B cell (primary cell): Measurements from ENCODE around the gene CATSPER3. TPM values are rescaled to one million over a fixed set of nuclear protein-coding genes. Genes with fewer than 3 reads are reported as not detected.

ENCODE experiments used
- ATAC-seq: fragments of 200-7000 bp; cut with Tn5 transposase; one replicate; pipeline ENCODE4 v1.10.0; 2021; ENCODE audit warnings: low read depth, mild to moderate bottlenecking, moderate number of reproducible peaks, moderate library complexity
- CTCF ChIA-PET: fragments of 350-600 bp; sonication (Branson Sonifier 250); formaldehyde crosslinking; loops from one replicate; lab custom pipeline; 2021; ENCODE audit warnings: antibody characterized with exemption, inconsistent platforms; lab: Charles Lee
- POLR2A ChIA-PET: fragments of 350-600 bp; sonication (Branson Sonifier 250); formaldehyde crosslinking; loops from one replicate; lab custom pipeline; 2021; ENCODE audit warnings: antibody characterized with exemption; lab: Charles Lee
- DNase-seq: peaks from one replicate; pipeline ENCODE4 v3.0.0; 2013
- H2AFZ ChIP-seq: 2 replicates; pipeline ENCODE4 v1.6.1; 2012; ENCODE audit warnings: mild to moderate bottlenecking, low read depth, low read length; ENCODE audit not compliant: insufficient read depth, poor library complexity, severe bottlenecking
- H3K27ac ChIP-seq, 2 donors: 1 replicate in 1 of 2; 2 replicates in 1 of 2; pipeline ENCODE4 v1.5.1; 2012 to 2013; ENCODE audit warnings: low read length in 2 of 2, mild to moderate bottlenecking in 2 of 2, moderate library complexity in 1 of 2
- H3K27me3 ChIP-seq, 4 experiments: fragments of 200-600 bp in 1 of 4; sonication (generic) in 1 of 4; replicated peaks in 1 of 4; 1 replicate in 2 of 4; 2 replicates in 2 of 4; pipeline versions ENCODE4 v1.6.1 to v1.7.0; 2013 to 2016; ENCODE audit warnings: low read length in 3 of 4, mild to moderate bottlenecking in 2 of 4, mixed read lengths in 1 of 4, moderate library complexity in 1 of 4; ENCODE audit not compliant: insufficient read depth in 4 of 4, control insufficient read depth in 3 of 4; ENCODE audit errors: control extremely low read depth in 1 of 4
- H3K36me3 ChIP-seq, 2 experiments: replicated peaks in 1 of 2; 1 replicate in 1 of 2; 2 replicates in 1 of 2; pipeline versions ENCODE4 v1.6.1 to v1.7.1; 2013; ENCODE audit warnings: low read length in 1 of 2; ENCODE audit not compliant: insufficient read depth in 2 of 2, control insufficient read depth in 1 of 2; ENCODE audit errors: control extremely low read depth in 1 of 2, extremely low read depth in 1 of 2
- H3K4me1 ChIP-seq, 2 donors: fragments of 200-600 bp in 1 of 2; sonication (generic) in 1 of 2; 1 replicate in 1 of 2; 2 replicates in 1 of 2; pipeline versions ENCODE4 v1.5.1 to v1.6.1; 2013 to 2017; ENCODE audit warnings: low read length in 2 of 2; ENCODE audit not compliant: control insufficient read depth in 2 of 2, insufficient read depth in 2 of 2
- H3K4me2 ChIP-seq: replicated peaks from 2 replicates; pipeline ENCODE3; 2012; ENCODE audit warnings: mild to moderate bottlenecking, low read depth, low read length; ENCODE audit not compliant: poor library complexity, severe bottlenecking
- H3K4me3 ChIP-seq, 5 experiments: fragments of 200-600 bp in 1 of 5; sonication (generic) in 1 of 5; 1 replicate in 3 of 5; 2 replicates in 2 of 5; pipeline versions ENCODE4 v1.5.1 to v1.7.0; 2011 to 2016; ENCODE audit warnings: low read length in 4 of 5, mild to moderate bottlenecking in 4 of 5, low read depth in 2 of 5, control low read depth in 1 of 5, moderate library complexity in 1 of 5; ENCODE audit not compliant: insufficient read depth in 1 of 5; ENCODE audit errors: control extremely low read depth in 1 of 5, extremely low read depth in 1 of 5
- H3K79me2 ChIP-seq: fragments of 200-600 bp; sonication (generic); one replicate; pipeline ENCODE4 v1.6.0; 2016; ENCODE audit warnings: low read length; ENCODE audit not compliant: control insufficient read depth, insufficient read depth
- H3K9ac ChIP-seq: fragments of 200-600 bp; sonication (generic); 2 replicates; pipeline ENCODE4 v1.6.1; 2017; ENCODE audit warnings: mild to moderate bottlenecking, low read length, moderate library complexity
- H3K9me3 ChIP-seq, 3 donors: one replicate each; pipeline versions ENCODE4 v1.6.1 to v1.7.1; 2013; ENCODE audit warnings: low read length in 2 of 3; ENCODE audit not compliant: control insufficient read depth in 2 of 3, insufficient read depth in 1 of 3; ENCODE audit errors: control extremely low read depth in 1 of 3
- H4K20me1 ChIP-seq: 2 replicates; pipeline ENCODE4 v1.6.0; 2012; ENCODE audit warnings: mild to moderate bottlenecking, low read length; ENCODE audit not compliant: insufficient read depth, control insufficient read depth, poor library complexity, severe bottlenecking
- H3K27ac Mint-ChIP-seq: one replicate; pipeline ENCODE4 v1.8.0; 2021; ENCODE audit warnings: mixed read lengths
- H3K27me3 Mint-ChIP-seq: one replicate; pipeline ENCODE4 v1.8.0; 2021; ENCODE audit warnings: mixed read lengths
- H3K4me1 Mint-ChIP-seq: one replicate; pipeline ENCODE4 v1.8.0; 2021; ENCODE audit warnings: mixed read lengths
- H3K4me3 Mint-ChIP-seq: one replicate; pipeline ENCODE4 v1.8.0; 2021; ENCODE audit warnings: mixed read lengths
- H3K9me3 Mint-ChIP-seq: one replicate; pipeline ENCODE4 v1.8.0; 2022; ENCODE audit warnings: mixed read lengths; ENCODE audit not compliant: insufficient read depth
- EZH2 ChIP-seq: IDR thresholded peaks from 2 replicates; pipeline ENCODE4 v1.6.1; 2012; ENCODE audit warnings: borderline replicate concordance, low read depth, mild to moderate bottlenecking, moderate library complexity, low read length; ENCODE audit not compliant: insufficient read depth, poor library complexity, severe bottlenecking
- WGBS: methylation state at CpG from one replicate; pipeline ENCODE4 v1.1.5; 2013; ENCODE audit warnings: missing lambda C conversion rate; ENCODE audit not compliant: insufficient coverage; 5-methylcytosine and 5-hydroxymethylcytosine counted together
- intact Hi-C: fragments of 100-400 bp; cut with micrococcal nuclease; formaldehyde crosslinking; loops from one replicate; pipeline ENCODE4 v1.10.0; 2022
- polyA plus RNA-seq: library from polyadenylated mRNA; depleted of rRNA; stranded (reverse); fragments of >200 nt; gene quantifications from 2 replicates; pipeline ENCODE4 v1.2.3, GENCODE V29; 2012
- total RNA-seq, 2 donors: library from RNA; stranded (reverse); fragments of 120-200 nt in 1 of 2; gene quantifications; 1 replicate in 1 of 2; 2 replicates in 1 of 2; pipeline versions ENCODE4 v1.2.3 to v1.2.4, GENCODE V29; 2013 to 2022
- TF ChIP-seq, protein P1 (sequence below): fragments of 200-600 bp; IDR thresholded peaks from one replicate; pipeline ENCODE4 v1.8.0; 2022; ENCODE audit warnings: antibody characterized with exemption, mild to moderate bottlenecking

Gene CATSPER3
- total and polyA plus RNA-seq, 2 donors (not counting 1 experiment from before 2014, with no cell fraction given): 0.79 to 1.3 TPM

- ChIA-PET CTCF (interaction anchor here (1.0 kb wide), 1 partner anchor 146 kb away, joined by 3 read pairs; no protein-coding TSS in a partner anchor), POLR2A (no interaction called here)
- Mint-ChIP-seq H3K4me3 (peak overlapping the region; percentile 44), H3K27ac (no peak overlapping the region), H3K9me3 (no peaks in the 10 kb centered on the region), H3K27me3 (peaks cover 61% of the 10 kb centered on the region), H3K4me1 (peaks cover 57% of the 10 kb centered on the region)
- Histone ChIP-seq H3K4me1 (peaks cover 48 to 55% of the 10 kb centered on the region in 2 donors), H3K79me2 (no peaks in the 10 kb centered on the region), H3K27me3 (peaks cover 0 to 64% (median 38%) of the 10 kb centered on the region in 4 experiments), H3K27ac (no peak overlapping the region), H3K4me2 (peak overlapping the region; percentile 79), H2AFZ (no peak overlapping the region), H4K20me1 (no peaks in the 10 kb centered on the region), H3K36me3 (no peaks in the 10 kb centered on the region), H3K9ac (no peak overlapping the region), H3K4me3 (no peak overlapping the region), H3K9me3 (peaks cover 0 to 23% (median 0%) of the 10 kb centered on the region in 3 donors)
- DNase-seq: no peak
- no peak for ATAC-seq
- 79% methylated on average over 10 of the region's 11 CpGs for WGBS
- intact Hi-C loops: loop anchor here (2.0 to 5.0 kb wide), 2 partner anchors 17 to 145 kb away; partner anchors contain the start of genes PCBD2 and PITX1
- TF ChIP-seq EZH2: no peak
- TF ChIP-seq, protein P1, sequence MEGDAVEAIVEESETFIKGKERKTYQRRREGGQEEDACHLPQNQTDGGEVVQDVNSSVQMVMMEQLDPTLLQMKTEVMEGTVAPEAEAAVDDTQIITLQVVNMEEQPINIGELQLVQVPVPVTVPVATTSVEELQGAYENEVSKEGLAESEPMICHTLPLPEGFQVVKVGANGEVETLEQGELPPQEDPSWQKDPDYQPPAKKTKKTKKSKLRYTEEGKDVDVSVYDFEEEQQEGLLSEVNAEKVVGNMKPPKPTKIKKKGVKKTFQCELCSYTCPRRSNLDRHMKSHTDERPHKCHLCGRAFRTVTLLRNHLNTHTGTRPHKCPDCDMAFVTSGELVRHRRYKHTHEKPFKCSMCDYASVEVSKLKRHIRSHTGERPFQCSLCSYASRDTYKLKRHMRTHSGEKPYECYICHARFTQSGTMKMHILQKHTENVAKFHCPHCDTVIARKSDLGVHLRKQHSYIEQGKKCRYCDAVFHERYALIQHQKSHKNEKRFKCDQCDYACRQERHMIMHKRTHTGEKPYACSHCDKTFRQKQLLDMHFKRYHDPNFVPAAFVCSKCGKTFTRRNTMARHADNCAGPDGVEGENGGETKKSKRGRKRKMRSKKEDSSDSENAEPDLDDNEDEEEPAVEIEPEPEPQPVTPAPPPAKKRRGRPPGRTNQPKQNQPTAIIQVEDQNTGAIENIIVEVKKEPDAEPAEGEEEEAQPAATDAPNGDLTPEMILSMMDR: no peak
Observed at GRCh38 chr5:135051872-135052271, 84.2 kb downstream of the CATSPER3 start.

GRCh38 chr5:135052511-135053145 is 84.9 kb downstream of the CATSPER3 start:
- Histone ChIP-seq H3K27ac (peak overlapping the region; percentile 3 to 29), H3K36me3 (no peaks in the 10 kb centered on the region), H3K9ac (peak overlapping the region; percentile 50), H3K79me2 (no peaks in the 10 kb centered on the region), H3K4me1 (peaks cover 48 to 55% of the 10 kb centered on the region in 2 donors), H3K27me3 (peaks cover 0 to 58% (median 33%) of the 10 kb centered on the region in 4 experiments), H3K9me3 (peaks cover 0 to 19% (median 0%) of the 10 kb centered on the region in 3 donors), H4K20me1 (no peaks in the 10 kb centered on the region), H3K4me3 (peak overlapping the region in 3 of 5 experiments; percentile 9 to 48 (median 16)), H3K4me2 (peak overlapping the region; percentile 79), H2AFZ (peak overlapping the region; percentile 53)
- Mint-ChIP-seq H3K27ac (peak overlapping the region; percentile 74), H3K4me1 (peaks cover 57% of the 10 kb centered on the region), H3K9me3 (no peaks in the 10 kb centered on the region), H3K27me3 (peaks cover 56% of the 10 kb centered on the region), H3K4me3 (peak overlapping the region; percentile 85)
- ATAC-seq (no peak), DNase-seq (no peak)
- ChIA-PET POLR2A (interaction anchor here (0.6 to 1.3 kb wide), 3 partner anchors 15 to 1939 kb away, joined by 3 to 4 read pairs (median 3); no protein-coding TSS in a partner anchor), CTCF (interaction anchor here (0.7 to 1.6 kb wide), 4 partner anchors 17 to 1804 kb away, joined by 3 to 5 read pairs (median 4); no protein-coding TSS in a partner anchor)
- no CpG with 5 or more reads among the region's 6 CpGs for WGBS
- TF ChIP-seq EZH2: no peak
- TF ChIP-seq, protein P1: no peak
- intact Hi-C loops: loop anchor here (1.0 to 5.0 kb wide), 3 partner anchors 18 to 145 kb away; partner anchors contain the start of genes PCBD2 and PITX1
